Measurements from ENCODE around the gene SDHAF2.

DNA sequence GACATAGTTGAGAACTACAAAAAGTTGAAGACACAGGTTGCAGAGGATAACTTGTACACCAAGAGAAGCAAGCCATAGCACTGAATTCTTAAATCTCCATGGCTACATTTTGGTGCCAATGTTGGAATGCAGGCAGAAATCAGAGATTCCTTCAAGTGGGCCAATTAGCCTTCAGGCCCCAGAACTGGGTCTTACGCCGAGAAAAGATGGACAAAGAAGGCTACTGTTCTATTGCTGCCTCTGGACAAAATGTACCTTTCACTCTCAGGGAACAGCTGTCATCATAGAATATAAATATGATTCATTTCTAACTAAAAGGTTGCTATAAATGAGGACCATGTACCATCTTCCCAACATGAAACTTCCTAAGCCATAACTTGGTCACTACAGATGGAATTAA lies 23.9 kb upstream of the SDHAF2 start:
- TF ChIP-seq, protein P1, sequence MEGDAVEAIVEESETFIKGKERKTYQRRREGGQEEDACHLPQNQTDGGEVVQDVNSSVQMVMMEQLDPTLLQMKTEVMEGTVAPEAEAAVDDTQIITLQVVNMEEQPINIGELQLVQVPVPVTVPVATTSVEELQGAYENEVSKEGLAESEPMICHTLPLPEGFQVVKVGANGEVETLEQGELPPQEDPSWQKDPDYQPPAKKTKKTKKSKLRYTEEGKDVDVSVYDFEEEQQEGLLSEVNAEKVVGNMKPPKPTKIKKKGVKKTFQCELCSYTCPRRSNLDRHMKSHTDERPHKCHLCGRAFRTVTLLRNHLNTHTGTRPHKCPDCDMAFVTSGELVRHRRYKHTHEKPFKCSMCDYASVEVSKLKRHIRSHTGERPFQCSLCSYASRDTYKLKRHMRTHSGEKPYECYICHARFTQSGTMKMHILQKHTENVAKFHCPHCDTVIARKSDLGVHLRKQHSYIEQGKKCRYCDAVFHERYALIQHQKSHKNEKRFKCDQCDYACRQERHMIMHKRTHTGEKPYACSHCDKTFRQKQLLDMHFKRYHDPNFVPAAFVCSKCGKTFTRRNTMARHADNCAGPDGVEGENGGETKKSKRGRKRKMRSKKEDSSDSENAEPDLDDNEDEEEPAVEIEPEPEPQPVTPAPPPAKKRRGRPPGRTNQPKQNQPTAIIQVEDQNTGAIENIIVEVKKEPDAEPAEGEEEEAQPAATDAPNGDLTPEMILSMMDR (conservative IDR thresholded peaks at IDR 0.05; ENCODE audit: low read depth, low read length), result no peak
- TF ChIP-seq EZH2 (IDR thresholded peaks at IDR 0.05; ENCODE audit: low read length, unreplicated experiment) (no peak), EZH2phosphoT487 (IDR thresholded peaks at IDR 0.05; ENCODE audit: borderline replicate concordance, low read length) (no peak)

Data from PC-3 (cell line).